Midbrain (tissue), 1 donor: ENCODE results near the gene APOB.
"Not testable (repeated sequence)": the region's sequence is repeated elsewhere in the genome, so short reads cannot be mapped to it uniquely, and the experiment has no call there.

Experiments
- DNase-seq: peaks from one replicate; lab custom pipeline; 2025; lab: John Stamatoyannopoulos, UW

The APOB gene

DNA sequence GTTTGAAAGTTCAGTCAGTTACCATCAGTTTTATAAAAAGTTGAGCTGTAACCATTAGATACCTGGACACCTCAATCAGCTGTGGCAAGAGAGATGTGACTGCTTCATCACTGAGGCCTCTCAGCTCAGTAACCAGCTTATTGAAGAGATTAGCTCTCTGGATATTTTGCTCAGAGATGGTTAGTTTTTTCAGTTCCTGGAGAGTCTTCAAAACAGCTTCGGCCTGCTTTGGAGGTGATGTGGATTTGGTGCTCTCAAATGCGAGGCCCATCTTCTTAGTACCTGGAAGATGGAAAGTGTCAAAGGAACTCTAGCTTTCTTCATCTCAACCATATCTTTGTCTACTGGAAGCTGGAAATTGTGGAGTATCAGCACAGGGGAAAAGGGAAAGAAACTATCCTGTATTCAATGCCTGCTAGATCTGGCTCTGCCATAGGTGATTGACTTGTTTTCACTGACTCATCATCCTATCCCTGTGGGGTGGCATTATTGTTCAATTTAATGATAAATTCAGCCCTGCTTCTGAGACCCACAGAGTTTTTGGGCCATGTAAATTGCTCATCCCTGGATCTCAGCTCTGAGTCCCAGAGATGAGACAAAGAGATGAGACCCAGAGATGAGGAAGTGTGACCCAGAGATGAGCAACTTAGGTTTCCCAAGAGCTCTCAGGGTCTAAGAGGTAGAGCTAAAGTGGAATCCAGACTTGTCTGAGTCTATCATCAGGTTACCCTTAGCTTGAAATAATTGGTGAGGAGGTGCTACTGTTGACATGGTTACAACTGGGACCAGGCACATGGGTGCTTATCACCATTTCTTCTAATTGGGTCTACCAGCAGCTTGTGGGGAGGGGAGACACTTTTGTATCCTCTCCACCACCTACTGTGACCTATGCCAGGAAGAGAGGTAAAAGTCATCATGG lies 10.4 kb downstream of the APOB start:
- no peak for DNase-seq

DNA sequence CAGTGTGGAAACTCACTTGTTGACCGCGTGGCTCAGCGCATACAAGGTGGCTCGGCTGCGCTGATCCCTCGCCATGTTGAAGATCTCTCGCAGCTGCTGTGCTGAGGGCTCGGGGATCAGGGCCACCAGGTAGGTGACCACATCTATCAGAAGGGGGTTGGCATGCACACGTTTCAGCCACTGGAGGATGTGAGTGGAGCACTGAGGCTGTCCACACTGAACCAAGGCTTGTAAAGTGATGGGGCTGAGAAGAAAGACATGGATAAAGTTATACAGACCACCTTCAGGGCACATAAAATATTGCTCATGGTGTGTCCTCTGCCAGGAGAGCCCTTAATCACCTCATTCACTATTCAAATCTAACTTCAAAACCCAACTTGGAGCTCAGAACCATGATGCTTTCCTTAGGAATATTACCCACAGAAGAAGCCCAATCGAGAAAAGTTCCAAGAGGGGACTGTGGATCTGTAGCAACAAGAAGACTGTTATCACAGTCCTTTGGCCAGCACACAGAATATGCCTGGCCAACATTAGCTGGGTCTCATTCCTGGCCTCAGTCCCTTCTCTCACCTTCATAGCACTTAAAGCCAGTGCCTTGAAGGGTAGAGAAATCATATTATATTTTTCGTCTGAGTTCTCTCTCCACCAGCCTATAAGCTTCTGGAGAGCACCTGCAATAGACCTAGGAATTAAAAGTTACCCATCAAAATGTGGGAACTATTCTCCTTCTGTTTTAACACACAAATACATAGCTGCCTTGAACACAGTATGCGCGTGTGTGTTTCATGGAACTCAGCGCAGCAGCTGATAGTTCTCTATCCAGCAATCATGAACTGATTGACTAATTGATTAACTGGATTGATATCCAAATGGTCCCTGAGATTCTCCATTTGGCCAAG lies 11.3 kb downstream of the APOB start:
- DNase-seq = no peak

DNA sequence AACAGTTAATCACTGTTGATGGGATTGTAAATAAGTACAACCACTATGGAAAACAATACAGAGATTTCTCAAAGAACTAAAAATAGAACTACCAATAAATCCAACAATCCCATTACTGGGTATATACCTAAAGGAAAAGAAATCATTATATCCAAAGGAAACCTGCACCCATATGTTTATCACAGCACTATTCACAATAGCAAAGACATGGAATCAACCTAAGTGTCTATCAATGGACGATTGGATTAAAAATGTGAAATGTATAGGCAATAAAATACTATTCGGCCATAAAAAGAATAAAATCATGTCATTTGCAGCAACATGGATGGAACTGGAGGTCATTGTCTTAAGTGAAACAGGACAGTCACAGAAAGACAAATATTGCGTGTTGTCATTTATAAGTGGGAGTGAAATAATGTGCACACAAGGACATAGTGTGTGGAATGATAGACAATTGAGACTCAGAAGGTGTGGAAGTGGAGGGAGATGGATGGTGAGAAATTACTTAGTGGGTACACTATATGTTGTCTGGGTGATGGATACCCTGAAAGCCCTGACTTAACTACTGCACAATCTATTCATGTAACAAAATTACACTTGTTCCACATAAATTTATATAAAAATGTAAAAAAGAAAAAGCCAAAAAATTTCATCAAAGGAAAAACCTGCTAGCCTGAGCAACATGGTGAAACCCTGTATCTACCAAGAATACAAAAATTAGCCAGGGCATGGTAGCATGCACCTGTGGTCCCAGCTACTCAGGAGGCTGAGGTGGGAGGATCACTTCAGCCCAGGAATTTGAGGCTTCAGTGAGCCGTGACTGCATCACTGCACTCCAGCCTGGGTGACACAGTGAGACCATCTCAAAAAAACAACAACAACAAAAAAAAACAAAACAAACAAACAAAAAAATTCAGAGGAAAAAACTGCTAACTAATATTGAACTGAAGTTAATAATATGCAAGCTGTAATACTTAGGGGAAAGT lies 12.6 kb downstream of the APOB start:
- no peak for DNase-seq

DNA sequence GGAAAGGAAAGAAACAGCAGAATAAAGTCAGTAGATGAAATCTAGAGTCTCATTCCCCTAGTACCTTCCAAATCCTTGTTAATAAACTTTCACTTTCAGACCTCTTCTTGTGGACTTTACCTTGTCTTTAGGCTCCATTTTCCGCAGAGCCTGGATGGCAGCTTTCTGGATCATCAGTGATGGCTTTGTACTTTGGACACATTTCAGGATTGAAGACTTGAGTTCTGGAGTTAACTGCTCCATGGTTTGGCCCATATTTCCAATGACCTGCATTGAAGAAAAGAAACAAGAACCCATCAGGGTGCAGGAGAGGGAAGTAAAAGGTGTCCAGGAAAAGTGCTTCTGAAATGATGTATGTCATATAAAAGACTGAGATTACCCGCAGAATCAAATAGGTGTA lies 14.4 kb downstream of the APOB start:
- DNase-seq = no peak

DNA sequence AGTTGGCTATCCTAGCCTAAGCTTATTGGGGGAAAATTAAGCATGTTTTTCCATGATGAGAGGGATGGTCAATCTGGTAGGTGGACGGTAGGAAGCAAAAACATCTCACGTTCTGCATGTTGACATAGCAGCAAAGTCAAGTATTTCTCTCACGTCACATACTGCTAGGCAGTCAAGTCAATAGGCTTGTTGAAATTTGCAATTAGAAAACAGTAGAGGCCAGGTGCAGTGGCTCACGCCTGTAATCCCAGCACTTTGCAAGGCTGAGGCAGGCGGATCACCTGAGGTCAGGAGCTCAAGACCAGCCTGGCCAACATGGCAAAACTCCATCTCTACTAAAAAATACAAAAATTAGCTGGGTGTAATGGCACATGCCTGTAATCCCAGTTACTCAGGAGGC lies 14.9 kb downstream of the APOB start:
- not testable (repeated sequence) for DNase-seq

DNA sequence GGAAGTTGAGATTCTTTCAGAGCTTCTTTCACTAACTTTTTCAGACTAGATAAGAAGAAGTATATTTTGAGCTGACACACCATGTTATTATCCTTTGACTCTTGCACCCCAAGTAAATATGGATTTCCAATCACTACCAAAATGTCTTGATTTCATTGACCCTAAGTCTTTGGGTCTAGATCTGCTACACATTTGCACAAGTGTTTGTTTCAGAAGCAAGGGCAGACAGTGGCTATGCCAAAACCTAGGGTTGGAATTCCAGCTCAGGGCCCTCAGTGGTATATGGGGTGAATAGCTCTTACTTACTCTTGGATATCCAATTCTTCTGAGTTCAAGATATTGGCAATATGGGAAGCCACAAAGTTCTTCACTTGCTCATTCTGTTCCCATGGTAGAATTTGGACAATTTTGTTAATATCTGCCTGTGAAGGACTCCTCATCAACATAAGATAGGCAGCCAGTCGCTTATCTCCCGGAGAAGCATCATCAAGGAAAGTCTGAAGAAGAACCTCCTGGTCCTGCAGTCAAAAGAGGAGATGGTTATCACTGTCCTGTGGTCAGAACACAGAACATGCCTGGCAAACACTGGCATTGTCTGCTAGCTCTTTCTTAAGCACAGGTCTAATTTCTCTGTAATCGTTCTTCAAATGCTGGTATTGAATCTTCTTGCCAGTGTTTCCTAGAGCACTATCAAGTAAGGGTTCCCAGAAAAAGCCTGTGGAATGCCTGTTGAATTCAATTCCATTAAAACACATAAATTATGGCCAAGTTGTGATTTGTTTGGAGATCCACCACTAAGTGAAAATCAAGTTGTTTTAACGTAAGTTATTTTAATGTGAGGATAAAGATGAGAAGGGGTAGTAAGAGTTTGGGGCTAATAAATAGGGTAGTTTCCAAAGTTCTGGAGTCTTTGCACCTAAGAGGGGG lies 15.6 kb downstream of the APOB start:
- DNase-seq = no peak

DNA sequence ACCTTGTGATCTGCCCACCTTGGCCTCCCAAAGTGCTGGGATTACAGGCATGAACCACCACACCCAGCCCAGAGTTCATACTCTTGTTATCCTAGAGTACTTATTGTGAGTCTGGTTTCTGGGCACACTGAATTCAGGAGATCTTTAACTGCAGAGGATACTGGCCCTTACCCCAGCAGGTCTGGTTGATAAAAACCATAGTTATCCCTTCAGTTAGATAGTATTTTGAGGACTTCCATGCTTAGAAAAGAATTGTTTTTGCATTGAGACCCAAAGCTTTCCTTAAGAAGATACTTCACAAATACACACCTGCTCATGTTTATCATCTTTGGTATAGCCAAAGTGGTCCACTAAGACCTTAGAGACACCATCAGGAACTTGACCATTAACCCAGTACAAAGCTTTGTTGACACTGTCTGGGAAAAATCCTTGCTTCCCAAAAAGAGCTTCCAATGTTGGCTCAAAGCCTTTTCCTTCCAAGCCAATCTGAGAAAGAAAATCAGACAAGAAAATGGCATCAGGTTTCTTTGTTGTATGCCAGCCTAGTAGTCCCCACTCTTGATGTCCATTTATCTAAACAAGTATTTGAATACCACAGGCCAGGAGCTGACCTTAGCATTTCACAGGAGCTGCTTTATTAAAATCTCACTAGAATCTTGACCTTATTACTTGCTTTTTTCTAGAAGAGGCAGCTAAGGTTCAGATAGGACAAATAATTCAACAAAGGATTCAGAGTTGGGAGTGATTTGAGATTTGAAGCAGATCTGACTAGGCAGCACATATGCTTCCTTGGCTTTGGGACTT lies 17.2 kb downstream of the APOB start:
- DNase-seq = no peak

DNA sequence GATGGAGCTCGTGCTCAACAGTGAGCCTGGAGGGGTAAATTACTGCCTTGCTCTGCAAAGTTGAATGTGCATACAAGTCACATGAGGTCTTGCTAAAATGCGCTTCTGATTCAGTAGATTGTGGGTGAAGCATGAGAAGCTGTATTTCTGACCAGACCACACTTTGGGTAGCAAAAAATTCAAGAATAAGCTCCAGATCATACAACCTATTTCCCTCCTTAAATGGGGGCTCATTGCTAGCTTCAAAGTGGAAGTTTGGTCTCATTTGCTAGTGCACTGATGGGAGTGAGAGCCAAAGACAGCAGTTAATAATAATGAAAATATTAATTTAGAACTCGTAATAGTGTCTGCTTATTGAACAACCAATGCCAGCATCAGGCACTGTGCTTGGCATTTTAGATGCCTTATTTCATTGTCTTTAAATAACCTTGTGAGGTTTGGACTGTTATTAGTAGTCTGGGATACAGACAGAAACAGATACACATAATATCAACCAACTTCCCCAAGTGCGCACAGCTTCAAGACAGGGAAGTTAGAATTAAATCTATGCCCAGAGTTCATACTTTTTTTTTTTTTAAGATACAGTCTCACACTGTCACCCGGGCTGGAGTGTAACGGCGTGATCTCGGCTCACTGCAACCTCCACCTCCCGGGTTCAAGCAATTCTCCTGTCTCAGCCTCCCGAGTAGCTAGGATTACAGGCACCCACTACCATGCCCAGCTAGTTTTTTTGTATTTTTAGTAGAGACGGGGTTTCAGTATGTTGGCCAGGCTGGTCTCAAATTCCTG lies 18.0 kb downstream of the APOB start:
- DNase-seq = no peak

DNA sequence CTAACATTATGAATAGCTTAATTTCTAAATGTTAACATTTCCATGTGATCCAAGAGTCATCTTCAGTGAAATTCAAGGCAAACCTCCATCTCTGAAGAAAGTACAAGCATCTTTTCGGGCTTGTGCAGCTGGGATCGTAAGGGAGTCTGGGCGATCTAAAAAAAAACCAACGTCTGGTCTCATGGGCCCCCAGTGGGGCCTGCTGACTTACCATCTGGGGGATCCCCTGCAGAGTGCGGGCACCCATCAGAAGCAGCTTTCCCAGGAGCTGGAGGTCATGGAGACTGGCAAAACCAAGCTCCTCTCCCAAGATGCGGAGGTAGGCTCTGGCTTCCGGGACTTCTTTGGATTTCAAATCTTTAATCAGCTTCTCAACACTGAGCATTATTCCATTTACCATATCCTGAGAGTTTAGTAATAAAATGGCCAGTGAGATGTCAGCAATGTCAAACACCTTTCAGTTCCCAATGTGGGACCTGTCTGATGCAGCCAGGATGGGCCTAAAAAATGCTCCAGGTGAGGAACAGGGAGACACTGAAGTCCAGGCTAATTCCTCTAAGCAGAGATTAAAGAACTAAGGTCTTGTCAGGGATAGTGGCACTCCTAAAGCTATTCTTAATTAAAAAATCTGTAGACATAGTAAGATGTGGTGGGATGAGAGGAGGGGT lies 19.0 kb downstream of the APOB start:
- DNase-seq = no peak

DNA sequence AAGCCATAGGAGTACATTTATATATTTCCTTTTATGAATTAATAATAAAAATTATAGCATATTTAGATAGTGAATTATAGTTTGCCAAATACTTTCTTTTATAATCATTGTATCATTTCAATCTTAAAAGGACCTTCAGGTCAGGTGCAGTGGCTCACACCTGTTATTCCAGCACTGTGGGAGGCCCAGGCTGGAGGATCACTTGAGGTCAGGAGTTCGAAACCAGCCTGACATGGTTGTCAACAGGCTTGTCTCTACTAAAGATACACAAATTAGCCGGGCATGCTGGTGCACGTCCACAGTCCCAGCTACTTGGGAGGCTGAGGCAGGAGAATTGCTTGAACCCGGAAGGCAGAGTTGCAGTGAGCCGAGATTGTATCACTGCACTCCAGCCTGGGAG lies 19.7 kb downstream of the APOB start:
- DNase-seq = no peak

DNA sequence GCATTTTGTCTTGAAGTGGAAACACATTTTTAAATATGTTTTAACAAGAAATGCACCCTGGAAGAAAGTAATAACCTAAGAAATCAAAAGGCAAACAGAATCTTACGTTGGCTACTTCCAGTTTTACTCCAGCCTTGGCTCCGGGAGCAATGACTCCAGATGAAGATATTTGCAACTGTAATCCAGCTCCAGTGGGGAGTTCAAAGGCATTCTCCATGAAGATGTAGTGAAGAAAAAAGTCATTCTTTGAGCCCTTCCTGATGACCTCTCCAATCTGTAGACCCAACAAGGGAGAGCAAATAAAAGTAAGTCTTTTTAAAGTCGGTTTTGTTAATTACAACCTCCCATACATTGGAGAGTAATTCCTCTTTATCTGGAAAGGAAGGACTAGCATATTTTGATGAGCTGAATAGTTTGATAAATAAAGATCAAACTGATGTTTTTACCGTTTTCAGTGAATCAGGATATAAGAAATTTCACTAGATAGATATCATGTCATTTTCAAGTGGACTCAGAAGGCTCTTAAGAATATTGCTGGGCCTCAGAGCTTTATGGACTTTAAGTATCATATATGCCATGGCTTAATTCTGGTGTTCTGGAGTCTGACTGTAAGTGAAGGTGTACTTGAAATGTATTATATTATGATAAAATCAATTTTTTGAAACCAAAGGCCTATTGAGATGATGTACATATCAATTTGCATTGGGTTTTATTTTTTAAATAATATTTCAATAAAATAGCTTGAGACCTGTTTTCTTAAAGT lies 20.3 kb downstream of the APOB start:
- no peak for DNase-seq

DNA sequence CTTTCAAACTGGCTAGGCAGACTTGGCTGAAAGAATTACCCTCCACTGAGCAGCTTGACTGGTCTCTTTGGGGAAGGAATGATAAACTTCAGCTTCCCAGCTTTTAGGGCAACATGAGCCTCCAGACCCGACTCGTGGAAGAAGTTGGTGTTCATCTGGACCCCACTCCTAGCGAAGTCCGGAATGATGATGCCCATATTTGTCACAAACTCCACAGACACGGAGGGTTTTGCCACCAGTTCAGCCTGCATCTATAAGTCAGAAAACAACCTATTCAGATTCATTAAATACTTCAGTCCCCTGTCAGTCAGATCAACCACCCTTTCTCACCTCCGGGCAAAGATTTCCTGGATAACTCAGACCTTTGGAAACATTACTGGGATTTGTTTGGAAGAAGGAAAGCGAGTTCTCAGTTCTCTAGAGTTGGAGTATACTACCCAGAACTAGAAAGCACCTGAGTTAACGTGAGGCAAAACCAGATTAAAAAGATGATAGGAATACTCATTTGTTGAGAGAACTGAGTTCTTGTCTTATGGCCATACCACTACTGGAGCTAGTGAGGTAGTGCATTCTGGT lies 21.0 kb downstream of the APOB start:
- no peak for DNase-seq

DNA sequence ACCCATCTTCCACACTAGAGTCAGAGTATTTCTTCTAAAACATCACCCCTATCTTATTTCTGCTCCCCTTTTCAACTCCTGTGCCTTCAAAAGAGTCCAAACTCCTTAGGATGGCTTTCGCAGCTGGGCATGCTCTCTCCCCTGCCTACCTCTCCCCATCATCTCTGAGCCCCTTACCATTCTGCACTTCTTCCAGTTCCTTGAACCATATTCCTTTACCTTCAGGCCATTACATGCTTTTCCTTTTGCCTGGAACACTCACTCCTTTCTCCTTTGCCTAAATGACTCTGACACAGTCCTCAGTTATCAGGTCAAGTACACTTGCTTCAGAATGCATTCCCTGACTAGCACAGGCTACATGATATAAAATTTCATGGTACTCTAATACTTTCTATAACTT lies 22.4 kb downstream of the APOB start:
- DNase-seq = no peak

DNA sequence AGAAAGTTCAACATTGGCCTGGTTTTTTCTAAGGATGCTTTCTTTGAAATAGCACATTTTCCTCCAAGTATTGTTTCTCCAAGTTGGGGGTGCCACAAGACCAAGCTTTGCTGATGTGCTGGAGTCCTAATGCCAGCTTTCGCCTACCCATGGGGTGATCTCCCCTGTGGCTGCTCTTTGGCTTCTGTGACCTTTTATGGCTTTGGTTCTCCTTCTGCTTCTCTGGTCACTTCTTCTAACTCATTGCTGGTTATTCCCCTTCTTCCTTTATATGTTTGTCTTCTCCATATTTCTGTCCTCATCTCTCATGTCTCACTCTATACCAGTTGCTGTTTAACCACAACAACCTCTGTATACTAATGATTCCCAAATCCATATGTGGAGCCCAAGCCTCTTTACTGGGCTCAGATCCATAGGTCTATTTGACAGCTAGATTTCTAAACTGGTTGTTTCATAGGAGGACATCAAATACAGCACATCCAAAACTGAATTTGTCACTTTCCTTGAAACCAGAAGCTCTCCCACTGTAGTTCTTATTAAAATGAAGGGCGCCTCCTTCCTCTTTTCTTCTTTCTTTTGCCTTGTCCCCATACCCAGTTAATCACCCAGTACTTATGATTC lies 23.1 kb downstream of the APOB start:
- DNase-seq = no peak

DNA sequence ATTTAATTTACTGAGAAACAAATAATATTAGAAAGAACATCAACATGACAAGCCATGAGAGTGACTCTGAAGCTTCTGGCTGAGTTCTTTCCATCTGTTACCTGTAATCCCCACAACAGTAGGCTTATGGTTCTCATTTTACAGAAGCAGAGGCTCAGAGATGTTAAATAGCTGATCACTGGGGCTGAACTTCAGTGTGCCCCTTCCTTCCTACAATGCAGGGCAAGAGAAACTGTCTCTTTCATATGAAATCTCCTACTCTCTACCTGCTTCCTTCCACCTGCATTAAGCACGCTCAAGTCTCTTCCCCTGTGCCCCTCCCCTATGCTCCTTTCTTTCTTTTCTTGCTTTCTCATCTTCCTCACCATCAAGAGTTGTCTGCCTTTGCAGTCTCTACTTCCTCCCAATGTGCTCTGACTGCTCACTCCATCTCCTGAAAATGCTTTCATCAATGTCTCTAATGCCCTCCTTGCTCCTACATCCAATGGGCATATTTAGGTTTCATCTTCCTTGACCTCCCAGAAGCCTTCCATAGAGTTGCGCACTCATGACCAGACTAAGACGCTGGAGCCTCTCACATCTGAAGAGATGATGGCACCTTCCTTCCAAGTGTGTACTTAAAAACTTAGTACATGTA lies 23.7 kb downstream of the APOB start:
- DNase-seq = no peak

DNA sequence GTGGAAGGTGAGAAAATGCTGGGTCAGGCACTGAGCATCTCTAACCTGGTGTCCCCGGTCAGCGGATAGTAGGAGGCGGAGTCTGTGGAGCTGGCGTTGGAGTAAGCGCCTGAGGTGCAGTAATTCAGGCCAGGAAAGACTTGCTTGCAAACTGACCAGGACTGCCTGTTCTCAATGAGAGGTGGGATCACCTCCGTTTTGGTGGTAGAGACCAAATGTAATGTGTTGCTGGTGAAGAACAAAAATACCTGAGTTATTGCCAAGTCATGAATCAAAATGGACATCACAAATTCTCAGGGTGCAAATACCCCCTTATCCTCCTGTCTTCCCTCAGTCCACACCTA lies 24.2 kb downstream of the APOB start:
- DNase-seq = no peak
